ENCODE results near the gene DTNA. TPM values are rescaled to one million over a fixed set of nuclear protein-coding genes. Genes with fewer than 3 reads are reported as not detected.
A peak's percentile ranks its signal among the peaks of the same experiment; 100 is the strongest.
"Not testable (repeated sequence)": the region's sequence is repeated elsewhere in the genome, so short reads cannot be mapped to it uniquely, and the experiment has no call there.

Gene DTNA
- total RNA-seq, 1 donor from 2014 or later = 54.9 TPM

DNA sequence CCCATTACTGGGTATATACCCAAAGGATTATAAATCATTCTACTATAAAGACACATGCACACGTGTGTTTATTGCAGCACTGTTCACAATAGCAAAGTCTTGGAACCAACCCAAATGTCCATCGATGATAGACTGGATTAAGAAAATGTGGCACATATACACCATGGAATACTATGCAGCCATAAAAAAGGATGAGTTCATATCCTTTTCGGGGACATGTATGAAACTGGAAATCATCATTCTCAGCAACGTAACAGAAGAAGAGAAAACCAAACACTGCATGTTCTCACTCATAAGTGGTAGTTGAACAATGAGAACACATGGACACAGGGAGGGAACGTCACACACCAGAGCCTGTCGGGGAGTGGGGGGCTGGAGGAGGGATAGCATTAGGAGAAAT lies 15.6 kb downstream of the DTNA start:
- DNase-seq = not testable (repeated sequence)

DNA sequence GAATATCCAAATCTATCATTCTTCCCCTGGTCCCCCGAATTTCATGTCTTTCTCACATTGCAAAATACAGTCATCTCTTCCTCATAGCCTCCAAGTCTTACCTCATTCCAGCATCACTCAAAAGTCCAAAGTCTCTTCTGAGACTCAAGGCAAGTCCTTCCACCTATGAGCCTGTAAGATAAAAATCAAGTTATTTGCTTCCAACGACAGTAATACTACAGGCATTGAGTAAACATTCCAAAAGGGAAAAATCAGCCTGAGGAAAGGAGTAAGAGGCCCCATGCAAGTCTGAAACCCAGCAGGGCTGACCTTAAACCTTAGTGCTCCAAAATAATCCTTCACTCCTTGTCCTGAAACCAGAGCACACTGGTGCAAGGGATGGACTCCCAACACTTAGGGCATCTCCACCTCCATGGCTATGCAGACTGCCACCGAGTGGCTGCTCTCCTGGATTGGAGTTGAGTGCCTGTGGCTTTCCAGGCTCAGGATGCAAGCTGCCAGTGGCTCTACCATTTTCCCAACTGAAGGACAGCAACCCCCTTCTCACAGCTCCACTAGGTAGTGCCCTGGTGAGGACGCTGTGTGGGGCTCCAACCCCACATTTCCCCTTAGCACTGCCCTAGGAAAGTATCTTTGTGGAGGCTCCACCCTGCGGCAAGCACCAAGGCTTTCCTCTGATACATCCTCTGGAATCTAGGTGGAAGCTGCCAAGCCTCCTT lies 16.3 kb downstream of the DTNA start:
- DNase-seq = no peak

GRCh38 chr18:34729264-34729663 lies 19.2 kb downstream of the DTNA start:
- DNase-seq = no peak

- DNase-seq = peak; percentile 37
Measured at GRCh38 chr18:34729740-34730355, 19.8 kb downstream of the DTNA start.

DNA sequence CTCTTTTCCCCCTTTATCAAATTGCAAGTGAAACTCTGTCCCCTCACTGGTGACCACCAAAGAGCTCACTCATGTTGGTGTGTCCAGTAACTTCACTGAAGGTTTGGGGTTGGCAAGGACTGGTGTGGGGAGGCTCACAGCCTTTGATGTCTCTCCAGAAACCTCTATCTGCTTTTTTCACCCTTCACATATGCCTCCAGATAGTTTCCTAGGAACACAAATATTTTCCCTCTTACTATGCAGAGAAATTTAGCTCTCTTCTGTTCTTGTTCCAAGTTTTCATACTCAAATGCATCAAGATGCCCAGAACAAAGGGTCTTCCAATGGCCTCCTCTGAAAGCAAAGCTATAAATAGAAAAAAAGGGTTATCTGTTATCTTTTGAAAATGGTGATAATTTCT lies 20.7 kb downstream of the DTNA start:
- DNase-seq = no peak

DNA sequence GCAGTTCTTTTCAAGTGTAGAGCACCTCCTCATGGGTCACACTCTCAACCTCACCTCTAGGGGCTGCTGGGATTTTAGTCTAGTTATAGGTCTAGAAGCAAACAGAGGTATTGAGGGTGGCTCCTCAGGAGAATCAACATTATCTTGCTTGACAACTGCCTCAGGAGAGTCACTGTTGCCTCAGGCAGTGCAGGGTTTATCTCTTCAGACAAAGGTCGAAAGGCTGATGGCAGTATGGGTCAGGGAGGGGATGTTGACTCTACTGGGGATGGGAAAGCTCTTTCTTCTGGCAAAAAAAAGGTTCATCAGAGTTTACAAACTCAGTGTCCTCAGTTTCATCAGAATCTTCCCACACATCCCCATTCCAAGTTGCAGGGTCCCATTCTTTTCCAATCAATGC lies 24.0 kb downstream of the DTNA start:
- DNase-seq = no peak

- not testable (repeated sequence) for DNase-seq
Measured at GRCh38 chr18:34734526-34734925, 24.4 kb downstream of the DTNA start.

DNA sequence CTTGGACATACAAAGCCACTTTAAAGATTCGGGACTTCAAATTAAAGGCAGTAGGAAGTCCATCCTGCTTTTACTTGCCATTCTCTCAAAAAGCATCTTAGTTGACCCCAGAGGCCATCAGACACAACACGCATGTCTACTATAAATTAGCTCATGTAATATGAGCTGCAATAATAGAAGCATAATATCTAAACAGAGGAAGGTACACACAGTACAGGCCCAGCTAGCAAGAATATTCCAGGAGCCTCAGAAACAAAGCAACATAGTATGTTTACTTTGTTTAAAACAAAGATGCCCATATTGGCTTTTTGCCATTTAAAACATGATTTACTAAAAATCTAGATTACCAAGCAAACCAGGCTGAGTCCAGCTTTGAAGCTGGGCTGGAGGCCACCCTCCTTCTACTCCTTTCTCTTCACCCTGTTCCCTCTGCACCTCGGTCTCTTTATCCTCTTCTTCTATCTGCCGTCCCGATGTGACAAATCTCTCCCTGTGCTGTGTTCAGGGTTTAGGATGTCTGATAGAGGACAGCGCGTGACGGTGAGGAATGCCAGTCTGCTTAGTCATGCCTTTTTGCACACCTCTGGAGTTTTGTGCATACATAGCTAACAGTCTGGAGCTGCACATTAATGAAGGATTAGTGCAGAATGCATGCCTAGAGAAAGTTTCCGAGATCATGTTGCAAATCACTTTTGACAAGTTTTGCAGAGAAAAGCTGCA lies 28.2 kb downstream of the DTNA start:
- peak; percentile 15 for DNase-seq

- no peak for DNase-seq
Measured at GRCh38 chr18:34740101-34740500, 30.0 kb downstream of the DTNA start.

DNA sequence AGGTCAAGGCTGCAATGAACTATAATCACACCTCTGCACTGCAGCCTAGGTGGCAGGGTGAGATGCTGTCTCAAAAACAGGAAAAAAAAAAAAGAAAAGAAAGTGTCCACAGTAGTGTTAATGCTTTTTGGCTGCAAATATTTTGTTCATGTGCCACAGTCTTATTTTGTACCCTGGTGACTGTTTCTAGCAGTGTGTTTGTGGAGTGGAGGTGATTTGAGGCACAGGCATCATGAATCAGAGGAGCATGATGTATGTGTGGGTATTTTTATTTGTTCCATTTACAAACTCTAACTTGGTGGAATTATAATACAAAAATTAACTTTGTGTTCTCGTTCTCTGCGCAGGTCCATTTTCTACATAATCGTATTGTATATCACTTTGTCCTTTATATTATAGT lies 30.6 kb downstream of the DTNA start:
- no peak for DNase-seq

DNA sequence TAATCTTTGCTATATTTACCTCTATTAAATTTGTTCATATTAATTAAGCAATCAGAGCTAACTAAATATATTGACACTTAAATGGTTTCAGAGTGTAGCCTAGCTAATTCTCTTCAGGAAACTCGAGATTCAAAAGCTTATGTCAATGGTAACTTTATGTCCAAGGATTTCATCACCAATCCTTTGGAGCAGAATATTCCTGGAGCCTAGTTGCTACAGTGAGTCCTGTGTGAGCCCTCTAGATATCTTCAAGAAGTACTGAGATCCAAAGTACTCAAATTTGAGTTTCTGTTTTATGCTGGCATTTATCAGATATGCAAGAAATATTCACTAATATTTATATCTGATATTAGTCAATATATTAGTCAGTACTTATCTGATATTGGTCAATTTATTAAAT lies 31.3 kb downstream of the DTNA start:
- DNase-seq = no peak

GRCh38 chr18:34742891-34743341 lies 32.8 kb downstream of the DTNA start:
- DNase-seq = no peak

GRCh38 chr18:34744569-34744968 lies 34.5 kb downstream of the DTNA start:
- DNase-seq = no peak

- peak; percentile 18 for DNase-seq
Measured at GRCh38 chr18:34746614-34747013, 36.5 kb downstream of the DTNA start.

DNA sequence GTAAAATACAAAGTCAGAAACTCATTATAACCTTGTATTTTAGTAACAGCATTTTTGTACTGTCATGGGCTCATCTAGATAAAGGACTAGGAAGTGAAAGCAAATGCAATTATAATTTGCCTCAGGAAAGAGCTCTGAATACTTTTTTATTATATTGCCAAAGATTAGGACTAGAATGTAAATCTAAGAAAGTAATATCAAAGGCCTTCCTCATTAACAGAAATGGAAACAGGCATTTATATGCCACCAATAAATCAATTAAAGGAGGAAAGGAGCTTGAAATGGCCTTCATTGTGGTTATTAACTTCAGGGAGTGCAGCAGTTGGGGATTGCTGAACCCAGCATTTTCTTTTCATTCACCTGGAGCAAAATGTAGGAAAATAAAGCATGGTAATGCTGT lies 39.6 kb downstream of the DTNA start:
- no peak for DNase-seq

- DNase-seq = no peak
Measured at GRCh38 chr18:34752056-34752455, 42.0 kb downstream of the DTNA start.

DNA sequence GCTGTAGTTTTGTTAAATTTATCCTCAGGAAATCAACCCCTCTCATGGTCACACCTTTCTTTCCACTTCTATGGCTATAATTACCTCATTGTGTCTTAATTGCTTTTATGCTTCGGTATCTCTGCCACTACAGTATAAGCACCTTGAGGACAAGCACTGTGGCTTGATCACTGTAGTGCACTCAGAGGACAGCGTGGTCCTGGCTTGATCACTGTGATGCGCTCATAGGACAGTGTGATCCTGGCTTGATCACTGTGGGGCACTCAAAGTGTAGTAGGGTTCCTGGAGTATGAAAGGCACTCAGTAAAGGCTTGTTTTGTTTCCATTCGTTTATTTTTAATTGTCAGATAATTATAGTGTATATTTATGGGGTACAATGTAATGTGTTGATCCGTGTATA lies 44.2 kb downstream of the DTNA start:
- no peak for DNase-seq

DNA sequence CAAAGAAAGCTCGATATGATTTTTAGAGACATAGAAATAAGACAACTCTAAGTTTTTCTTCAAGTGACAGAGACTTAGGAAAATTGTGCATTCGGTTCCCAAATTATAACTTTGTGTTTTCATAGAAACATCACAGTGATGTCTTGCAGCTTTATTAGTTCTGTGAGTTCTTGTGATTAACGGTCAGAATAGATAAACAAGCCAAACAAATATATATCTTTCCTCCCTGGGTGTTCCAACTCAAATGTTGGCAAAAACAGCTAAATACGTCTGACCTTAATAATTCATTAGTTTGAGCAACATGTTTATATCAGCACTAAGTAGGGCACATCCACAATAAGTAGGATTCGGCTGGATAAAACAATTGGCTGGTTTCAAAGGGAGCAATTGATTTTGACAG lies 47.6 kb downstream of the DTNA start:
- no peak for DNase-seq

GRCh38 chr18:34758378-34758948 lies 48.4 kb downstream of the DTNA start:
- no peak for DNase-seq

DNA sequence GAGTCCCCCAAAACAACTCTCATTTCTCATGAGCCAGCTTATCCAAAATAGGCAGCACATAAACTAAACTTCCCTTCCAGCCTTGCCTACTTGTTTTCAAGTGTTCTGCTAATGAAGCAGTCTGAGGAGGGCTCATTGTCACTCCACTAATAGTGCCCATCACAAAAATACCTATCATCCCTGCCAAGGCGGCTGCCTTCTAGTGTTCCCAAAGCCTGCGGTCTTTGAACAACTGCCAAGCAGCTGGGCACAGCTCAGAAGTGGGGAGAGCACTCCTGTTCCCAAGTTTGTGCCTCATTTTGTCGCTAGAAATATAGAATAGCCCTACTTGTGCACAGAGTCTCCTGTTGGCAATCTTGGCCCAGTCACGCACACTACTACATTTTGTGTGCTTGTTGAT lies 50.3 kb downstream of the DTNA start:
- no peak for DNase-seq

- no peak for DNase-seq
Measured at GRCh38 chr18:34764451-34764850, 54.4 kb downstream of the DTNA start.

DNA sequence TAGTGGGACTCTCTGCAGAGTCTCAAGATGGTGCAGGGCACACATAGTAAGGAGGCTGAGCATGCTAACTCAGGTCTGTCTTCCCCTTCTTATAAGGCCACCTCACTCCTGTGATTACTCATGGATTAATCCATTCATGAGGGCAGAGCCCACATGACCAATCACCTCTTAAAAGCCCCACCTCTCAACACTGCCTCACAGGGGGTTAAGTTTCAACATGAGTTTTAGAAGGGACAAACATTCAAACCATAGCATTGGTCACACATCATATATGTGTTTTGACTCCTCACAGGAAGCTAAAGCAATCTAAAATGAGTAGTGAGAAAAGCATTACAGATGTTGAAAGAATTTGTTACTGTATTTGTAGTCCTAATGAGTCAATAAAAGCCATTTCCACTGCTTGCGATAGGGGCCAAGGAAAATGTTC lies 57.5 kb downstream of the DTNA start:
- DNase-seq = no peak

DNA sequence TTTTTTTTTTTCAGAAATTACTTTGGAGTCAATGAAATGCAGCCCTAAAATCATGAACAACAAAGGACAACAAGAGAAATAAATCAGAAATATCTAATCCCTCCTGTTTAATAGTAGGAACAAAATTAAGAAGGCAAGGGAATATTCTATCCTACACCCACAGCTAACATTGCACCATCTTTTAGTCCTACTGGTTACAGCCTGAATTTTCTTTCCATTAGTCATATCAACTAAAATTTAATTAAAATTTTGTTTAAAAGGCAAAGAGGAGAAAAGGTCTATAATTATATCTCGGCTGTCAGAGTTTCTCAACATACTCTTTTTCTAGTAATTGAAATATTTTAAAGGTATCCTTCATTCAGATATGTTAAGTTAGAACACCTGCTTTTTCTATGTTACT lies 61.9 kb downstream of the DTNA start:
- no peak for DNase-seq
